Hematopoietic multipotent progenitor cell treated with erythropoietin and hydrocortisone succinate and interleukin-3 and kit ligand, for 15 days (in vitro differentiated cells): ENCODE measurements around the gene KPNA6.
"Not testable (repeated sequence)": the region's sequence is repeated elsewhere in the genome, so short reads cannot be mapped to it uniquely, and the experiment has no call there.

Source experiments
- DNase-seq: peaks from one replicate; pipeline ENCODE4 v3.0.0-alpha.2; 2015; ENCODE audit warnings: low spot score

The KPNA6 gene

GRCh38 chr1:32142446-32143301 lies 34.8 kb downstream of the KPNA6 start:
- DNase-seq, result no peak

DNA sequence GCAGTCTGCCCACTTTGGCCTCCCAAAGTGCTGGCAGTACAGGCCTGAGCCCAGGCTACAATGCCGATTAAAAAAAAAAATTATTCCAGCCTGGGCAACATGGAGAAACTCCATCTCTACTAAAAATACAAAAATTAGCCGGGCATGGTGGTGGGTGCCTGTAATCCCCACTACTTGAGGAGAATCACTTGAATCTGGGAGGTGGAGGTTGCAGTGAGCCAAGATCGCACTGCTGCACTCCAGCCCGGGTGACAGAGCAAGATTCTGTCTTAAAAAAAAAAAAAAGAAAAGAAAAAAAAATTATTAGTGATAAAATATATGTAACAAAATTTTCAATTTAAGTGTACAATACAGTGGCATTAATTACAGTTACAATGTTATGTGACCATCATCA lies 35.4 kb downstream of the KPNA6 start:
- DNase-seq, result not testable (repeated sequence)

- DNase-seq, result no peak
Observed at GRCh38 chr1:32144033-32144432, 36.2 kb downstream of the KPNA6 start.

DNA sequence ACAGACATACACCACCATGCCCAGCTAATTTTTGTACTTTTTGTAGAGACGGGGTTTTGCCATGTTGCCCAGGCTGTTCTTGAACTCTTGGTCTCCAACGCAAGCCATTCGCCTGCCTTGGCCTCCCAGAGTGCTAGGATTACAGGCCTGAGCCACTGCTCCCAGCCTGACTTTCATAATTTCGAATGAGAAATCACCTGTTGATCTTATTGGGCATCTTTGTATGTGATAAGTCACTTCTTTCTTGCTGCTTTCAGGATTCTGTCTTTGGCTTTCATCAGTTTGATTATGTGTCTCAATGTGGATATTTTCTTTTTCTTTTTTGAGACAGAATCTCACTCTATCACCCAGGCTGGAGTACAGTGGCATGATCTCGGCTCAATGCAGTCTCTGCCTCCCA lies 39.9 kb downstream of the KPNA6 start:
- not testable (repeated sequence) for DNase-seq

DNA sequence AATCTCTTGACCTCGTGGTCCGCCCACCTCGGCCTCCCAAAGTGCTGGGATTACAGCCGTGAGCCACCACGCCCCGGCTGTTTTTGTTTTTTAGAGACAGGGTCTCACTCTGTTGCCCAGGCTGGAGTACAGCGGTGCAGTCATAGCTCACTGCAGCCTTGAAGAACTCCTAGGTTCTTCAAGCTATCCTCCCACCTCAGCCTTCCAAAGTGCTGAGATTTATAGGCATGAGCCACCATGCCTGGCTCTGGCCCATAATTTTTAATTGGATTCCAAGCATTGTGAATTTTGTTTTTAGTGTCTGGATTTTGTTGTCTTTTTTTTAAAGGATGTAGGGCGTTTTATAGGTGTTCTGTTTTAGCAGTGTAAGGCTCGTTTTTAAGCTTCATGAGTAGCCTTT lies 43.0 kb downstream of the KPNA6 start:
- DNase-seq, result no peak

GRCh38 chr1:32151319-32151787 lies 43.5 kb downstream of the KPNA6 start:
- no peak for DNase-seq

DNA sequence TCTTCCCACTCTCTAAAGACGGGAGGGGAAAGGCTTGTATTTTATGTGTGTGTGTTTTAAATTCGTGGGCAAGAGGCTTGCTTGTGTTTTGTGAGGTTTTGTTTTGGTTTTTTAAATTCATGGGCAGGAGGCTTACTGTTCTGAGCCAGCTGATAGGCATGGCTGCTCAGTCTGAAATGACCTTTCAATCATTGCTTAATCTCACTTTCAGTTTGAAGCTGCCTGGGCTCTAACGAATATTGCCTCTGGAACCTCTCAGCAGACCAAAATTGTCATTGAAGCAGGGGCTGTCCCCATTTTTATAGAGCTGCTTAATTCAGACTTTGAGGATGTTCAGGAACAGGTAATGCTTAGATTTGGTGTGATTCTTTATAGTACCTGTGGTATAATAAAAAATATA lies 51.3 kb downstream of the KPNA6 start:
- DNase-seq, result no peak

GRCh38 chr1:32163405-32163804 lies 55.5 kb downstream of the KPNA6 start:
- DNase-seq, result no peak

DNA sequence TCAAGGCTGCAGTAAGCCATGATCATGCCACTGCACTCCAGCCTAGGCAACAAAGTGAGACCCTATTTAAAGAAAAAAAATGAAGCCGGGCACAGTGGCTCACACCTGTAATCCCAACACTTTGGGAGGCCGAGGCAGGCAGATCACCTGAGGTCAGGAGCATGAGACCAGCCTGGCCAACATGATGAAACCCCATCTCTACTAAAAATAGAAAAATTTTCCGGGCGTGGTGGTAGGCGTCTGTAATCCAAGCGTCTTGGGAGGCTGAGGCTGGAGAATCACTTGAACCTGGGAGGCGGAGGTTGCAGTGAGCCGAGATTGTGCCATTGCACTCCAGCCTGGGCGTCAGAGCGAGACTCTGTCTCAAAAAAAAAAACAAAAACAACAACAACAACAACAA lies 57.8 kb downstream of the KPNA6 start:
- not testable (repeated sequence) for DNase-seq

- DNase-seq, result no peak
Observed at GRCh38 chr1:32170991-32171390, 63.1 kb downstream of the KPNA6 start.

GRCh38 chr1:32172621-32173245 lies 64.9 kb downstream of the KPNA6 start:
- DNase-seq, result no peak

DNA sequence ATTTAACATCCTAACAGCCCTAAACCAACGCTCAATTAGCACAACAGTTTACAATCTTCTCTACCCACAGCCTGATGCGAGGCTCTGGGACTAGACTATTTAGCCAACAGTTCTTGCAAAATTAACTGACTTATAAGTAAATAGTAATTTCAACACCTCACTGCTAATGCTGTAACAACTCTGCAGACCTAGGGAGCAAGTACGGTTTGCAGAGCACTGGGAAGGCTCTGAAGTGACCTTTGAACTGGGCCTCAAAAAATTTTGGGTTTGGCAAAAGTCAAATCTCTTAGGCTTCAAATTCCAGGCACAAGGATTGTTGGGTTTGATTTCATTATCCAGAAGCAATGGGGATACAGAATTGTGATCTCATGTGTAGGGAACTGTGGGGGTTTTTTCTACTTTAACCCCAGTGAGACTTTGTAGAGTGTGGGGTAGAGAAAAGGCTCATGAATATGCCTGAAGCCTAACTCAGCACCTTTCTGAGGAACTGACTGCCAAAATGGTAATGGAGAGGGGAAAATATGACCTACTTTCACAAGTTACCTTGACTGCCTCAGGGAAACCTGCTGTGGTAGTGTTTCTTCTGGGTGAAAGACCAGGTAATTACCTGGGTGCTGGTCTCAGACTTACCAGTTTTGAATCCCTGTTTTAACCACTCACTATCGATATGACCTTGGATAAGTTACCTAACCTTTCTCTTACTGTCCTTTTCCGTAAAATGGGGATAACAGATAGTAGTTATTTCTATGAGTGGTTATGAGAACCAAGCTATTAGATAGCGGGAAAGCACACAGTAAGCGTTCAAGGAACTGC lies 70.7 kb downstream of the KPNA6 start:
- DNase-seq, result no peak

DNA sequence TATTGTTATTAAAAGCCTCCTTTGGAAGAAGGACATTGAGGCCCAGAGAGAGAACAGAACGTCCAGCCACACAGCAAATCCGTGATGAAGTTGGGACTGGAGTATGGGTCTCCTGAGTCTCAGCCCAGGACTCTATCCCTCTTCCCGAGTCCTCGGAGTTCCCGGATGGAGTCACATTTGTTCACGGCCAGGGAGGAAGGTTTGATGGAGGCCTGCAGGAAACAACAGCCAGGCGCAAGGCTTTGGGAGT lies 71.3 kb downstream of the KPNA6 start:
- no peak for DNase-seq

GRCh38 chr1:32179443-32180185 lies 71.8 kb downstream of the KPNA6 start, which contains the start of gene TXLNA:
Gene TXLNA (plus strand): TSS chr1:32179675. CDS start chr1:32180346, 671 bp downstream.
- DNase-seq, result peak; percentile 86

- DNase-seq, result peak; percentile 35
Observed at GRCh38 chr1:32180186-32181060, 72.6 kb downstream of the KPNA6 start.

DNA sequence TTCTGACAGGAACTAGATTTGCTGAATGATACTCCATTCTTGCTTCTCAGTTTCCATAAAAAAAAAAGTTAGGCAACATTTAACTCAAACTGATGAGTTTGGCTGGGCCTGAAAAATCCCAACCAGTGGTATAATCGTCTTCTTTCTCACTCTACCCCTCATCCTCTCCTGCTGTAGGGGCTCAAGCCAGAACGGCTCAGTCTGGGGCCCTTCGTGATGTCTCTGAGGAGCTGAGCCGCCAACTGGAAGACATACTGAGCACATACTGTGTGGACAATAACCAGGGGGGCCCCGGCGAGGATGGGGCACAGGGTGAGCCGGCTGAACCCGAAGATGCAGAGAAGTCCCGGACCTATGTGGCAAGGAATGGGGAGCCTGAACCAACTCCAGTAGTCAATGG lies 73.2 kb downstream of the KPNA6 start:
- no peak for DNase-seq

DNA sequence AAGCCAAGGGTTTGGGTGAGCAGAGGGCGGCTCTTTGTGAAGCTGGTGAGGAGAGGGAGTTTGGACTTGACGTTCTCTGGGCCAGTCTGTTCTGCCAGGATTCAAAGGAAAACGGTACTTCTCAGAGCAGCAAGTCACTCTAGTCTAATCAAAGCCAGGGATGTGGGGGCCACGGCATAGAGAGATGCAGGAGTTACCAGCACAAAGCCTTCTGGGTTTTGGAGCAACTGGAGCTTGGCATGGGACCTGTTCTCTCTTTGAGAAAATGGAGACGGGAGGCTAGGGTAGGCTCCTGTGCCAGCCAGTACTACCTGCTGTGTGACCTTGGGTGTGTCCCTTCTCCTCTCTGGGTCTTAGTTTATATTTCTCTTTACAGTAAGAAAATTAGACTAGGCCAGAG lies 73.7 kb downstream of the KPNA6 start:
- DNase-seq, result no peak

- no peak for DNase-seq
Observed at GRCh38 chr1:32182060-32182459, 74.2 kb downstream of the KPNA6 start.

GRCh38 chr1:32184650-32185049 lies 76.8 kb downstream of the KPNA6 start:
- no peak for DNase-seq

DNA sequence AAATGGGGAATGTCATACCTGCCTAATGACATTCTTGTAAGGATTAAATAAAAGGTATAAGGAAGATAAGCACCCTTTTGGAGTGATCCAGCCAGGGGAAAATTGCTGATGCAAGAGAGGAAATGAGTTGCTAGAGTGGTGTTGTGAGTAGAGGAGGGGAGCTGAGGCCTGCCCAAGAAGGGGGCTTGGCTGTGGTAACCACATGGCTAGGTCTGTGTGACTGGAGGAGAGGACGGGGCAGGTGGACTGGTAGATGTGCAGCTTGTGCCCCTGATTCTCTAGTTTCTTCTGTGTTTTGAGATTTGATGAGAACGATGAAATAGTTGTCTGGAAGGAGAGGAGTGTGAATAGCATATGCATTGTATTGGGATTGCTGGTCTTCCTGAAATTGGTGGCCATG lies 78.2 kb downstream of the KPNA6 start:
- DNase-seq, result no peak

DNA sequence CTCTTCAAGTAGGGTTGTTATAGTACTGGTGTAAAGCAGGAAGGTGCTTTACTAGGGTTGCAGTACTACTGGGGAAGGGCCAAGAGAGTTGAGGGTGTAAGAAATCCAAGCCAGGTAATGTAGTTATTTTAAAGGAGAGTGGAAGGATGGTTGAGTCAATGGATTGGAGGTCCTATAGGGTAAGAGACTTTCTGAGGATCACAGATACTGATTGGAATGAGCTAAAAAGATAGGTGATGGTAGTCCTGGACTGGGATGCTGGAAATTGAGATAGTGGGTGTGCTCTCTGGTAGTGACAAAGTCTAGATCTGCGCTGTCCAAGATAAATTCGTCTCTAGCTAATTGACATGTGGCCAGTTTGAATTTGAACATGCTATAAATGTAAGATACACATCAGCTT lies 78.6 kb downstream of the KPNA6 start:
- DNase-seq, result no peak
